ENCODE results near the gene MAVS. TPM values are rescaled to one million over a fixed set of nuclear protein-coding genes. Genes with fewer than 3 reads are reported as not detected.
A peak's percentile ranks its signal among the peaks of the same experiment; 100 is the strongest.
"Not testable (repeated sequence)": the region's sequence is repeated elsewhere in the genome, so short reads cannot be mapped to it uniquely, and the experiment has no call there.

The MAVS gene
- total and polyA plus RNA-seq, 4 donors: 12.3 to 34.9 (median 22.4) TPM

- 34% methylated on average over 10 of the region's 16 CpGs for WGBS (ENCODE audit: insufficient coverage)
- Histone ChIP-seq H3K9me3 (ENCODE audit: control insufficient read depth, insufficient read depth, low read length) (no peaks in the 10 kb centered on the region), H3K4me1 (ENCODE audit: control insufficient read depth, insufficient read depth, low read length) (peaks cover 45% of the 10 kb centered on the region), H3K27ac (ENCODE audit: low read depth, low read length) (peak overlapping the region; percentile 88), H3K4me3 (ENCODE audit: low read depth, low read length) (peak overlapping the region; percentile 94), H3K36me3 (ENCODE audit: control insufficient read depth, insufficient read depth, low read length) (peaks cover 6% of the 10 kb centered on the region), H3K27me3 (ENCODE audit: control insufficient read depth, insufficient read depth, low read length) (no peaks in the 10 kb centered on the region)
- no peak for DNase-seq (ENCODE audit: low read depth in 4 of 6, low spot score in 6 of 6)
Measured at GRCh38 chr20:3890999-3891929, 44.6 kb downstream of the MAVS start.

DNA sequence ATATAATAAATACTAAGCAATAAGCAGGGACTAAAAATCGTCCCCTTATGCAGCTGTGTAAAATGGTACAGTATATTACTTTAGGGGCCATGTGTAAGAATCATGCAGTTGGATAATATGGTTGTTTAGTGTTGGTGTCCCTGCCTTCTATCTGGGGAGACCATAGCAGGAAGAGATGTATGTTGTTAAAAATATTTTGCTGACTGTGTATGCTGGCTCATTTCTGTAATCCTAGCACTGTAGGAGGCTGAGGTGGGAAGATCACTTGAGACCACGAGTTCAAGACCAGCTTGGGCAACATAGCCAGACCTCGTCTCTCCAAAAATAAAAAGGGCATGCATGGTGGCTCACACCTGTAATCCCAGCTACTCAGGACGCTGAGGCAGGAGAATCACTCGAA lies 48.2 kb downstream of the MAVS start:
- no CpG with 5 or more reads among the region's 5 CpGs for WGBS (ENCODE audit: insufficient coverage)
- H3K27ac ChIP-seq (ENCODE audit: low read depth, low read length): no peak overlapping the region

GRCh38 chr20:3896302-3896701 lies 49.7 kb downstream of the MAVS start:
- WGBS (ENCODE audit: insufficient coverage): no CpG with 5 or more reads among the region's 4 CpGs
- Histone ChIP-seq H3K27ac (ENCODE audit: low read depth, low read length) (no peak overlapping the region), H3K9me3 (ENCODE audit: control insufficient read depth, insufficient read depth, low read length) (no peaks in the 10 kb centered on the region), H3K4me3 (ENCODE audit: low read depth, low read length) (no peak overlapping the region), H3K27me3 (ENCODE audit: control insufficient read depth, insufficient read depth, low read length) (no peaks in the 10 kb centered on the region), H3K36me3 (ENCODE audit: control insufficient read depth, insufficient read depth, low read length) (peaks cover 6% of the 10 kb centered on the region), H3K4me1 (ENCODE audit: control insufficient read depth, insufficient read depth, low read length) (peaks cover 34% of the 10 kb centered on the region)
- DNase-seq (ENCODE audit: low read depth in 4 of 6, low spot score in 6 of 6): no peak

More for the DNA sequence above, 48.2 kb downstream of the MAVS start:
- no peaks in the 10 kb centered on the region for H3K27me3 ChIP-seq (ENCODE audit: control insufficient read depth, insufficient read depth, low read length)
- H3K4me1 ChIP-seq (ENCODE audit: control insufficient read depth, insufficient read depth, low read length): peaks cover 36% of the 10 kb centered on the region
- H3K36me3 ChIP-seq (ENCODE audit: control insufficient read depth, insufficient read depth, low read length): peaks cover 6% of the 10 kb centered on the region
- DNase-seq (ENCODE audit: low read depth in 4 of 6, low spot score in 6 of 6): no peak
- H3K4me3 ChIP-seq (ENCODE audit: low read depth, low read length): no peak overlapping the region
- H3K9me3 ChIP-seq (ENCODE audit: control insufficient read depth, insufficient read depth, low read length): no peaks in the 10 kb centered on the region

- Histone ChIP-seq H3K27ac (ENCODE audit: low read depth, low read length) (no peak overlapping the region), H3K36me3 (ENCODE audit: control insufficient read depth, insufficient read depth, low read length) (peaks cover 6% of the 10 kb centered on the region), H3K27me3 (ENCODE audit: control insufficient read depth, insufficient read depth, low read length) (no peaks in the 10 kb centered on the region), H3K4me3 (ENCODE audit: low read depth, low read length) (no peak overlapping the region), H3K9me3 (ENCODE audit: control insufficient read depth, insufficient read depth, low read length) (no peaks in the 10 kb centered on the region), H3K4me1 (ENCODE audit: control insufficient read depth, insufficient read depth, low read length) (peaks cover 31% of the 10 kb centered on the region)
- DNase-seq (ENCODE audit: low read depth in 4 of 6, low spot score in 6 of 6): no peak
- 83% methylated on average over 7 of the region's 10 CpGs for WGBS (ENCODE audit: insufficient coverage)
Measured at GRCh38 chr20:3896853-3897583, 50.4 kb downstream of the MAVS start.

GRCh38 chr20:3898181-3898580 lies 51.5 kb downstream of the MAVS start:
- H3K9me3 ChIP-seq (ENCODE audit: control insufficient read depth, insufficient read depth, low read length); DNase-seq (ENCODE audit: low read depth in 4 of 6, low spot score in 6 of 6); H3K27me3 ChIP-seq (ENCODE audit: control insufficient read depth, insufficient read depth, low read length); H3K36me3 ChIP-seq (ENCODE audit: control insufficient read depth, insufficient read depth, low read length); H3K27ac ChIP-seq (ENCODE audit: low read depth, low read length); H3K4me3 ChIP-seq (ENCODE audit: low read depth, low read length): not testable (repeated sequence)
- WGBS (ENCODE audit: insufficient coverage): 83% methylated on average over 2 of the region's 9 CpGs
- peaks cover 25% of the 10 kb centered on the region for H3K4me1 ChIP-seq (ENCODE audit: control insufficient read depth, insufficient read depth, low read length)

- Histone ChIP-seq H3K27ac (ENCODE audit: low read depth, low read length) (no peak overlapping the region), H3K27me3 (ENCODE audit: control insufficient read depth, insufficient read depth, low read length) (no peaks in the 10 kb centered on the region), H3K4me1 (ENCODE audit: control insufficient read depth, insufficient read depth, low read length) (peaks cover 22% of the 10 kb centered on the region), H3K9me3 (ENCODE audit: control insufficient read depth, insufficient read depth, low read length) (no peaks in the 10 kb centered on the region), H3K4me3 (ENCODE audit: low read depth, low read length) (no peak overlapping the region), H3K36me3 (ENCODE audit: control insufficient read depth, insufficient read depth, low read length) (peaks cover 3% of the 10 kb centered on the region)
- no peak for DNase-seq (ENCODE audit: low read depth in 4 of 6, low spot score in 6 of 6)
- 68% methylated on average over 3 of the region's 4 CpGs for WGBS (ENCODE audit: insufficient coverage)
Measured at GRCh38 chr20:3898639-3899038, 52.0 kb downstream of the MAVS start.

DNA sequence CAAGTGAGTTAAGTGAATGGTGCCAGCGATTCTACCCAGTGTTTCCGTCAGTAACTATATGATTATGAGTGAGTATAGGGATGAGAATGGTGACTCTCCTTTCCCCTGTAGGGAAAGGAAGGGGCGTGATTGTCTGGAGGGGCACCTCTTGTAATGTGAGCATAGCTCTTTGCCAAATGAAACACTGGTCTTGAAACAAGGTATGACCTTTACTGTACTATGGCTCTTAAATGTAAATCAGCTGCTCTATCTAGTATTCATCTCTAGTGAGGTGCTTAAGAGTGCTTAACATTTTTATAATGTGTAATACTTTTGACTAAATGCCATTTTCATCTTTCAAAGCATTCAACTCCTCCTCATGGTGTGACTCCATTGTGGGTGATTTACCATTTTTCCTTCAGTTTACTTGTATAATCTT lies 53.6 kb downstream of the MAVS start:
- 48% methylated on average over 2 of the region's 3 CpGs for WGBS (ENCODE audit: insufficient coverage)
- H3K27me3 ChIP-seq (ENCODE audit: control insufficient read depth, insufficient read depth, low read length): no peaks in the 10 kb centered on the region
- no peaks in the 10 kb centered on the region for H3K9me3 ChIP-seq (ENCODE audit: control insufficient read depth, insufficient read depth, low read length)
- no peaks in the 10 kb centered on the region for H3K36me3 ChIP-seq (ENCODE audit: control insufficient read depth, insufficient read depth, low read length)
- peaks cover 18% of the 10 kb centered on the region for H3K4me1 ChIP-seq (ENCODE audit: control insufficient read depth, insufficient read depth, low read length)
- no peak overlapping the region for H3K27ac ChIP-seq (ENCODE audit: low read depth, low read length)
- H3K4me3 ChIP-seq (ENCODE audit: low read depth, low read length): no peak overlapping the region
- DNase-seq (ENCODE audit: low read depth in 4 of 6, low spot score in 6 of 6): no peak

DNA sequence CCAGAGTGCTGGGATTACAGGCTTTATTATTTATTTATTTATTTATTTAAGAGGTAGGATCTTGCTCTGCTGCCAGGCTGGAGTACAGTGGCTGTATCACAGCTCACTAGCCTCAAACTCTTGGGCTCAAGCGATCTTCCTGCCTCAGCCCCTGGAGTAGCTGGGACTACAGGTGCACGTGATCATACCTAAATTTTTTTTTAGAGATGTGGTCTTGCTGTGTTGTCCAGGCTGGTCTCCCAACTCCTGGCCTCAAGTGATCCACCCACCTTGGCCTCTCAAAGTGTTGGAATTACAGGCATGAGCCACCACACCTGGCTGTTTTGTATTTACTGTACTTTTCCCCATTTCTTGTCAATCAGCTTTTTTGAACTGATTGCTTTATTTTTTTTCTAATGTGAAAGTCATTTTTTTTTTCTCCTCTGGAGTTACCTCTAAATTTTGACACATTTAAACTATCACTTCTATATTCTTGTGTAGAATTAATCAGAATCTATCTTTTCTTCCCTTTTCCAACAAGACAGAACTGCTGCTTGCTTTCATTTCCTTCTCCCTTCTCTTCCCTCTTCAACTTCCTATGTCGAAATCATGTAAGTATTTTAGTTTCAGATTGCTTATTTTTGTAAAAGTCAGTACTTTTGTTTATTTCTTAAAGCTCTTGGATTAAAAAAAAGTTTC lies 54.5 kb downstream of the MAVS start:
- H3K9me3 ChIP-seq (ENCODE audit: control insufficient read depth, insufficient read depth, low read length): no peaks in the 10 kb centered on the region
- H3K27ac ChIP-seq (ENCODE audit: low read depth, low read length): no peak overlapping the region
- H3K4me3 ChIP-seq (ENCODE audit: low read depth, low read length): no peak overlapping the region
- DNase-seq (ENCODE audit: low read depth in 4 of 6, low spot score in 6 of 6): no peak
- no peaks in the 10 kb centered on the region for H3K27me3 ChIP-seq (ENCODE audit: control insufficient read depth, insufficient read depth, low read length)
- H3K36me3 ChIP-seq (ENCODE audit: control insufficient read depth, insufficient read depth, low read length): no peaks in the 10 kb centered on the region
- WGBS (ENCODE audit: insufficient coverage): 100% methylated on average over 1 of the region's 3 CpGs
- peaks cover 14% of the 10 kb centered on the region for H3K4me1 ChIP-seq (ENCODE audit: control insufficient read depth, insufficient read depth, low read length)

DNA sequence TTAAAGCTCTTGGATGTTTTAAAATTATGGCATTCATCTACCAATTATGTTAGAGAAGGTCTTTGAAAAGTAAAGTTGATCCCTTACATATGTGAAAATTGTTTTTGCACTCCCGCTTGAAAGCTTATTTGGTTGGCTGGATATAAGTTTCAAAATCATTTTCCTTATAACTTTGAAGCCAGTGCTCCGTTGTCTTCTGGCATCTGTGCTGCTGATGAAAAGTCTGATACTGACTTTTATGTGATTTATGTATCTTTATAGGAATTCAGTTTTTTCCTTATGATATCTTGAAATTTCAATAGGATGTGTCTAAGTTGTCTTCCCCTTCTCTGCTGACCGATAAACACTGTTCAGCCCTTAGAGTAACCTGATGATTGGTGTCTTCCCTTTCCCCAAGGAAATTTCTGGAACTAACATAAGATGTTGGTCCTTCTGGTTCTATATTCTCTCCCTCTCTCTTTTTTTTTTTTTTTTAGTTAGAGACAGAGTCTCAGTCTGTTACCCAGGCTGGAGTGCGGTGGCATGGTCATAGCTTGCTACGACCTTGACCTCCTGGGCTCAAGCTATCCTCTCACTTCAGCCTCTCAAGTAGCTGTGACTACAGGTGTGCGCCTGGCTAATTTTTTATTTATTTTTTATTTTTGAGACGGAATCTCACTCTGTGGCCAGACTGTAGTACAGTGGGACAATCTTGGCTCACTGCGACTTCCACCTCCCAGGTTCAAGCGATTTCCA lies 55.2 kb downstream of the MAVS start:
- no peaks in the 10 kb centered on the region for H3K9me3 ChIP-seq (ENCODE audit: control insufficient read depth, insufficient read depth, low read length)
- no peaks in the 10 kb centered on the region for H3K36me3 ChIP-seq (ENCODE audit: control insufficient read depth, insufficient read depth, low read length)
- no CpG with 5 or more reads among the region's 9 CpGs for WGBS (ENCODE audit: insufficient coverage)
- peaks cover 10% of the 10 kb centered on the region for H3K4me1 ChIP-seq (ENCODE audit: control insufficient read depth, insufficient read depth, low read length)
- no peak for DNase-seq (ENCODE audit: low read depth in 4 of 6, low spot score in 6 of 6)
- no peaks in the 10 kb centered on the region for H3K27me3 ChIP-seq (ENCODE audit: control insufficient read depth, insufficient read depth, low read length)
- no peak overlapping the region for H3K4me3 ChIP-seq (ENCODE audit: low read depth, low read length)
- H3K27ac ChIP-seq (ENCODE audit: low read depth, low read length): no peak overlapping the region

Data from spinal cord (tissue), 10 donors.